Vagina (tissue), 2 donors: ENCODE results near the gene TNIK. TPM values are rescaled to one million over a fixed set of nuclear protein-coding genes. Genes with fewer than 3 reads are reported as not detected.

Experiments
- DNase-seq, 2 donors: peaks; one replicate each; pipeline ENCODE4 v3.0.0-alpha.2; 2017; ENCODE audit errors: extremely low spot score in 2 of 2
- H3K27ac ChIP-seq: fragments of 200-600 bp; sonication (generic); one replicate; pipeline ENCODE4 v1.5.1; 2019
- H3K27me3 ChIP-seq: fragments of 200-600 bp; sonication (generic); one replicate; pipeline ENCODE4 v1.5.1; 2019
- H3K36me3 ChIP-seq, 2 donors: fragments of 200-600 bp; sonication (generic); one replicate each; pipeline ENCODE4 v1.5.1; 2017 to 2019
- H3K4me1 ChIP-seq: fragments of 200-600 bp; sonication (generic); one replicate; pipeline ENCODE4 v1.5.1; 2019
- H3K4me3 ChIP-seq, 2 donors: fragments of 200-600 bp; sonication (generic); 1 replicate in 1 of 2; 2 replicates in 1 of 2; pipeline ENCODE4 v1.5.1; 2016 to 2019
- H3K9me3 ChIP-seq: fragments of 200-600 bp; sonication (generic); one replicate; pipeline ENCODE4 v1.5.1; 2019
- CTCF ChIP-seq, 3 experiments: fragments of 450-650 bp in 2 of 3; fragments of 200-600 bp in 1 of 3; sonication (generic) in 1 of 3; IDR thresholded peaks; one replicate each; pipeline ENCODE4 v1.5.1; 2017 to 2019; ENCODE audit warnings: antibody characterized with exemption in 3 of 3, mild to moderate bottlenecking in 2 of 3, moderate library complexity in 2 of 3
- POLR2A ChIP-seq, 2 donors: fragments of 450-650 bp; IDR thresholded peaks; one replicate each; pipeline ENCODE4 v1.6.1; 2017; ENCODE audit warnings: antibody characterized with exemption in 2 of 2, mild to moderate bottlenecking in 2 of 2, moderate library complexity in 2 of 2
- POLR2AphosphoS5 ChIP-seq, 2 donors: sonication (generic); formaldehyde crosslinking; IDR thresholded peaks; one replicate each; pipeline ENCODE4 v1.9.0; 2017; ENCODE audit warnings: antibody characterized with exemption in 2 of 2, mild to moderate bottlenecking in 2 of 2, low read depth in 1 of 2; ENCODE audit not compliant: insufficient read depth in 1 of 2
- intact Hi-C: fragments of 100-400 bp; cut with DNase I; formaldehyde crosslinking; loops from one replicate; pipeline ENCODE4 v1.15.1; 2023
- total RNA-seq: library from RNA; depleted of rRNA; stranded (reverse); fragments of >200 nt; gene quantifications from one replicate; pipeline ENCODE4 v1.2.3, GENCODE V29; 2016

The TNIK gene
- total RNA-seq, 1 donor from 2014 or later, result 5.9 TPM

- Histone ChIP-seq H3K4me3 (no peak overlapping the region), H3K27ac (no peak overlapping the region), H3K9me3 (no peaks in the 10 kb centered on the region), H3K27me3 (no peaks in the 10 kb centered on the region), H3K36me3 (no peaks in the 10 kb centered on the region), H3K4me1 (peaks cover 28% of the 10 kb centered on the region)
- no peak for DNase-seq
- intact Hi-C loops, result no loop called here
- TF ChIP-seq POLR2A (IDR thresholded peaks at IDR 0.05) (no peak), CTCF (IDR thresholded peaks at IDR 0.05) (no peak), POLR2AphosphoS5 (IDR thresholded peaks at IDR 0.05; ENCODE audit: insufficient read depth in 1 of 2, low read depth in 1 of 2) (no peak)
These were observed 178.8 kb downstream of the TNIK start for GRCh38 chr3:171281256-171281992.

DNA sequence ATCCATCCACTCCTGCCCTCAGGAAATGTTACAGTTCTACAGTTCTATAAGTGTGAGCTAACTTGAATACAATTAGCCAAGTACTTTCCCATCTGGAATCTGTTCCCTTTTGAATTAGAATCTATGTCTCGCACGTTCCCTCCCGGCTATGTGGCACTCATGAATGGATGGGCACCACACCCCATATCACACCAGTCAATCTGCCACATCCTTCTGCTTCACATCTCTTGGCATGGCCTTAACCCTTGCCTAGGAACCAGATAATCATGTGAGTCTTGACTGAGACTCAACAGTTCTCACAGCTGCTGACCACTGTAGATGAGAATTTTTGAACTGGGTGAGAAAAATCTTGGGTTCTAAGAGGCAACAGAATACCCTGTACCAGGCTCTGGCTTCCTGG lies 180.2 kb downstream of the TNIK start:
- no peaks in the 10 kb centered on the region for H3K9me3 ChIP-seq
- intact Hi-C loops, result no loop called here

DNA sequence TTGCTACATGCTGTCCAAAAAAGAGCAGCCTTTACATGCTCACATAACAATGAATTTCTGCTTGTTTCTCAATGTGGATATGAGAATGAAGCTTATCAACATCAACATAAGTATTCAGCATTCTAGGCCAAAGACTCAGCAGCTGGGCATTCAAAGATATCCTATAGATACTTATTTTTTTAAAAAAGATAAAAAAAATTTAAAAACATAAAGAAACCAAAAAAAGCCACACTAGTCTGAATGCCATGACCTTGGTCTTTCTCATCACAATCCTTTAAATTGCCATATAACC lies 182.0 kb downstream of the TNIK start:
- no peak for TF ChIP-seq POLR2AphosphoS5 (IDR thresholded peaks at IDR 0.05; ENCODE audit: insufficient read depth in 1 of 2, low read depth in 1 of 2)
- no peak for TF ChIP-seq POLR2A (IDR thresholded peaks at IDR 0.05)
- TF ChIP-seq CTCF (IDR thresholded peaks at IDR 0.05), result no peak
- H3K4me3 ChIP-seq, result no peak overlapping the region
- intact Hi-C loops, result no loop called here
- H3K9me3 ChIP-seq, result no peaks in the 10 kb centered on the region
- no peaks in the 10 kb centered on the region for H3K36me3 ChIP-seq
- no peak overlapping the region for H3K27ac ChIP-seq
- DNase-seq, result no peak
- peaks cover 17% of the 10 kb centered on the region for H3K4me1 ChIP-seq
- no peaks in the 10 kb centered on the region for H3K27me3 ChIP-seq

More for the DNA sequence above, 180.2 kb downstream of the TNIK start:
- H3K36me3 ChIP-seq, result no peaks in the 10 kb centered on the region
- no peak for DNase-seq
- no peak for TF ChIP-seq CTCF (IDR thresholded peaks at IDR 0.05)
- TF ChIP-seq POLR2AphosphoS5 (IDR thresholded peaks at IDR 0.05; ENCODE audit: insufficient read depth in 1 of 2, low read depth in 1 of 2), result no peak
- no peak for TF ChIP-seq POLR2A (IDR thresholded peaks at IDR 0.05)
- peaks cover 26% of the 10 kb centered on the region for H3K4me1 ChIP-seq
- H3K27me3 ChIP-seq, result no peaks in the 10 kb centered on the region
- H3K27ac ChIP-seq, result no peak overlapping the region
- H3K4me3 ChIP-seq, result no peak overlapping the region

DNA sequence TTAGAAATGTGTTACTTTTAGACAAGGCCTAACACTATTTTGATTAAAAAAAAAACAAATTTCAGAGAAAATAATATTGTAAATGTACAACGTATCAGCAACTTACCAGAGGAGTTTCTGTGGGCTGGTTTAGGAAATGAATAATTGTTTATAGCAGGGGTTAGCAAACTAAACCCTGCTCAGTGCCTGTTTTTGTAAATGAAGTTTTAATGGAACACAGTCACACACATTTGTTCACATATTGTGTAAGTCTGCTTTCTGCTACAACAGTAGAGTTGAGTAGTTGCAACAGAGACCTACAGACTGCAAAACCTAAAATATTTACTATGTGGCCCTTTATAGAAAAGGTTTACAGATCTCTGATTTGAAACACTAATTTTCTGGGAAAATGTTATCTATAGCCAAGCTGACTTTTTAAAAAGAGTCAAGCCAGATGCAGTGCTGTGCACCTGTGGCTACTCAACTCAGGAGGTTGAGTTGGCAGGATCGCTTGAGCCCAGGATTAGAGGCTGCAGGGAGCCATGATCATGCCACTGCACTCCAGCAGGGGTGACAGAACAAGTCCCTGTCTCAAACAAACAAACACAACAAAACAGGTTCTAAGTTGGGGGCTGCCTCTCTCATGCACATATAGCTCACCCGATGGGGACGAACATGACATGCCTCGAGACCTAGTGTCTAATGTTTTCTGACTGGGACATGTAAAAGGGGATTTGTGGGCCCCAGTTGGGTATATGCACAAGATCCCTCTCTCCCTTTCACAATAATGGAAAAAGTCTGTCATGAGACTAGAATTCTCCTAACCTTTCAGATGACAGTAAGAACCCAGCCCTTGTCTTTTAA lies 182.5 kb downstream of the TNIK start:
- peaks cover 14% of the 10 kb centered on the region for H3K4me1 ChIP-seq
- DNase-seq, result no peak
- H3K27me3 ChIP-seq, result no peaks in the 10 kb centered on the region
- H3K36me3 ChIP-seq, result no peaks in the 10 kb centered on the region
- no peak overlapping the region for H3K27ac ChIP-seq
- no peaks in the 10 kb centered on the region for H3K9me3 ChIP-seq
- H3K4me3 ChIP-seq, result no peak overlapping the region
- intact Hi-C loops, result no loop called here
- TF ChIP-seq CTCF (IDR thresholded peaks at IDR 0.05) (no peak), POLR2A (IDR thresholded peaks at IDR 0.05) (no peak), POLR2AphosphoS5 (IDR thresholded peaks at IDR 0.05; ENCODE audit: insufficient read depth in 1 of 2, low read depth in 1 of 2) (no peak)

DNA sequence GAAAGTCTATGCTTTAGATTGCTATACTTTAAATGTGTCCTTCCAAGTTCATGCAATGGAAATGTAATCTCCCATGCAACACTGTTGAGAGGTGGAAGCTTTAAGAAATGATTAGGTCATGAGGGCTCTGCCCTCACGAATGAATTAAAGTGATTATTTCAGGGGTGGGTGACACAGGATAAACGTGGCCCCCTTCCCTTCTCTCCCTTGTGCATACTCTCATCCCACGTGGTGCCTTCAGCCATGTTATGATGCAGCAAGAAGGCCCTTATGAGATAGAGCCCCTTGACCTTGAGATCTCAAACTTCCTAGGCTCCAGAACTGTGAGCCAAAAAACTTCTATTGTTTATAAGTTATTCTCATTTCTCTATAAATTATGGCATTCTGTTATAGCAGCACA lies 183.3 kb downstream of the TNIK start:
- no peak for TF ChIP-seq POLR2A (IDR thresholded peaks at IDR 0.05)
- no peak for TF ChIP-seq POLR2AphosphoS5 (IDR thresholded peaks at IDR 0.05; ENCODE audit: insufficient read depth in 1 of 2, low read depth in 1 of 2)
- no peak for TF ChIP-seq CTCF (IDR thresholded peaks at IDR 0.05)
- Histone ChIP-seq H3K4me3 (no peak overlapping the region), H3K36me3 (no peaks in the 10 kb centered on the region), H3K9me3 (no peaks in the 10 kb centered on the region), H3K27ac (no peak overlapping the region), H3K4me1 (peaks cover 6% of the 10 kb centered on the region), H3K27me3 (no peaks in the 10 kb centered on the region)
- intact Hi-C loops, result no loop called here
- DNase-seq, result no peak
